Central memory CD8-positive, alpha-beta T cell (primary cell): ENCODE results near the gene PDC.

Experiments
- ATAC-seq: fragments of 150-1000 bp; cut with Tn5 transposase; replicated peaks from 2 replicates; pipeline ENCODE4 v1.10.0; 2022; ENCODE audit warnings: mild to moderate bottlenecking, moderate FRiP score, moderate number of reproducible peaks; ENCODE audit not compliant: poor library complexity, severe bottlenecking; ENCODE audit errors: extremely low read depth
- DNase-seq, 2 donors: peaks; one replicate each; pipeline ENCODE4 v3.0.0; 2021; ENCODE audit warnings: low spot score in 2 of 2
- H3K27ac Mint-ChIP-seq: one replicate; pipeline ENCODE4 v1.8.0; 2022; ENCODE audit warnings: low read depth, mild to moderate bottlenecking, moderate library complexity, mixed read lengths
- H3K27me3 Mint-ChIP-seq: one replicate; pipeline ENCODE4 v1.8.0; 2022; ENCODE audit warnings: mixed read lengths
- H3K36me3 Mint-ChIP-seq: one replicate; pipeline ENCODE4 v1.8.0; 2022; ENCODE audit warnings: mild to moderate bottlenecking, moderate library complexity, mixed read lengths; ENCODE audit not compliant: insufficient read depth
- H3K4me1 Mint-ChIP-seq: one replicate; pipeline ENCODE4 v1.8.0; 2022; ENCODE audit warnings: mixed read lengths
- H3K4me3 Mint-ChIP-seq: one replicate; pipeline ENCODE4 v1.8.0; 2022; ENCODE audit warnings: mild to moderate bottlenecking, moderate library complexity, mixed read lengths
- H3K9me3 Mint-ChIP-seq: one replicate; pipeline ENCODE4 v1.8.0; 2022; ENCODE audit warnings: mixed read lengths

Gene PDC

DNA sequence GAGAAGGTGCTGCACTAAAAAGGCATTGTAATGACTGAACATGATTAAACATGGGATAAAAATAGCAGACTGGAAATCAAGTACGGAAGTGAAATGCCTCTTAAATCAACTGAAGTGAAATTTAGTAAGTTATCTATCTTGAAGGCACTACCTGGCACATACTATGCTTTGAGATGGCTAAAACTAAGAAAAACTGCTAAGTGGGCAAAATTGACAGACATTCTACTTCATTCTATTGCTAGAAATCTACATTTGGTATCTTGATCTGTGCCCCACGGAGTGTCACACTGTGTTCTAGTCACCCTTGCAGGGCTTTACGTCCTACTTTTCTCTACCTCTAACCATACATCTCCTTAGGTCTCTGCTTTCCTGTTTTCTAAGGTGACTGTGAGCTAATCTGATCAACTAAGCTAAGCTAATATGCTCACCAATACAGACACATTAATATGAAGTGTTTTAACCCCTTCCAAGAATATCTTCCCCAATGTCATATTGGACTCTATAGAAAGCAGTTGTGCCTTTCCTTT is 4.1 kb downstream of the PDC start:
- no peak for ATAC-seq
- H3K27me3 Mint-ChIP-seq: no peaks in the 10 kb centered on the region
- no peak overlapping the region for H3K27ac Mint-ChIP-seq
- no peaks in the 10 kb centered on the region for H3K9me3 Mint-ChIP-seq
- H3K36me3 Mint-ChIP-seq: no peaks in the 10 kb centered on the region
- H3K4me3 Mint-ChIP-seq: no peak overlapping the region
- no peak for DNase-seq
- H3K4me1 Mint-ChIP-seq: no peaks in the 10 kb centered on the region

GRCh38 chr1:186454981-186455380 is 5.9 kb downstream of the PDC start:
- Mint-ChIP-seq H3K9me3 (no peaks in the 10 kb centered on the region), H3K27ac (no peak overlapping the region)

GRCh38 chr1:186446152-186446551 is 14.8 kb downstream of the PDC start:
- ATAC-seq (no peak), DNase-seq (no peak)
- H3K9me3 Mint-ChIP-seq: no peaks in the 10 kb centered on the region
- H3K36me3 Mint-ChIP-seq: no peaks in the 10 kb centered on the region
- H3K27ac Mint-ChIP-seq: no peak overlapping the region
- H3K27me3 Mint-ChIP-seq: no peaks in the 10 kb centered on the region
- H3K4me1 Mint-ChIP-seq: peaks cover 7% of the 10 kb centered on the region
- H3K4me3 Mint-ChIP-seq: no peak overlapping the region

More at GRCh38 chr1:186454981-186455380, 5.9 kb downstream of the PDC start:
- DNase-seq (no peak), ATAC-seq (no peak)
- Mint-ChIP-seq H3K36me3 (no peaks in the 10 kb centered on the region), H3K27me3 (no peaks in the 10 kb centered on the region), H3K4me1 (no peaks in the 10 kb centered on the region), H3K4me3 (no peak overlapping the region)

DNA sequence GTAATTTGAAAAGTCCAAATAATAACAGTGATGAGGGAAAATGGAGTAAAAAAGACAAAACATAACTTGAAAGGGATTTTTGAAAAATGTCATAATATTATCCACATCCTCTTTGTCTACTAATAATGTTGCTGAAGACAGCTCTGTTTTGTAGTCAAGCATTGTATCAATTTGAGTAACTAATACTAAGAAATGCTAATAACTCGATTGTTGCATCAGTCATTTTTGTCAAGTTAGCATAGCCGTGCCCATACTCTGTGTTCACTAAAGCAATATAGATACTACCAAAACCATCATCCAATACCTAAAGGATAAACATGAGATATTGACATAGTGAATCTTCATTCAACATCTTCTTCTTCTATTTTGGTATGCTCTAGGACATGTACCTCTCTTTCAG is 17.3 kb downstream of the PDC start:
- DNase-seq (no peak), ATAC-seq (no peak)
- peaks cover 7% of the 10 kb centered on the region for H3K4me1 Mint-ChIP-seq
- H3K36me3 Mint-ChIP-seq: no peaks in the 10 kb centered on the region
- no peaks in the 10 kb centered on the region for H3K27me3 Mint-ChIP-seq
- H3K4me3 Mint-ChIP-seq: no peak overlapping the region
- no peaks in the 10 kb centered on the region for H3K9me3 Mint-ChIP-seq
- H3K27ac Mint-ChIP-seq: no peak overlapping the region

DNA sequence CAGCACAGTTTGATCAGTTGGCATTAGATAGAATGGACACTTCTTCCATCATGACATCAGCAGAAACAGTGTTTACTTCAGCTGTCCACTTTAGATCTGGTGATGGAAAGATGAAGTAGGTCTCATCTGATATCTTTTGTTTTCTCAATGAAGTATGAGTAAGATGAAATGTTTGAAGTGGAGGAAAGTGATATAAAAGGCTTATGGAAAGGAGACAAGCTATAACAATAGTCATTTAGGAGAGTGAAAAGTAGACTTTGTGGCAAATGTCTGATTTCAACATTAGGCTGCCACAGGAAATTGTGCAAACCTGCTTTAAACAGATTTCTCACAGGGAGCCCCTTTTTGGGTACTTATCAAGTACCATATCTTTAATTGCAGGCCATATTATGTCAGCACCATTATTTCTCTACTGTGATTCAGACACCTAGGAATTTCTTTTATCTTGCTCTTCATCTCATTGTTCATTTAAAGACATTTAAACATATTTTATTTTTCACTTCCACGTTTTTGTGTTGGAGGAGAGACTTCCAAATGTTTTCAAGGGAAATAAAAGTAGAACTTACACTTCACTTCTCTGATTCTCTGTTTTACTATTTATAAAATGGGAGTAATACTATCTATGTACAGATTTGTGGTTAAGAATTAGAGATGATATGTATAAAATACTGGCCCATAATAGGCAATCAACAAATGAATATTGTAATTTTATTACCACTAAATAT is 18.1 kb downstream of the PDC start:
- no peaks in the 10 kb centered on the region for H3K36me3 Mint-ChIP-seq

DNA sequence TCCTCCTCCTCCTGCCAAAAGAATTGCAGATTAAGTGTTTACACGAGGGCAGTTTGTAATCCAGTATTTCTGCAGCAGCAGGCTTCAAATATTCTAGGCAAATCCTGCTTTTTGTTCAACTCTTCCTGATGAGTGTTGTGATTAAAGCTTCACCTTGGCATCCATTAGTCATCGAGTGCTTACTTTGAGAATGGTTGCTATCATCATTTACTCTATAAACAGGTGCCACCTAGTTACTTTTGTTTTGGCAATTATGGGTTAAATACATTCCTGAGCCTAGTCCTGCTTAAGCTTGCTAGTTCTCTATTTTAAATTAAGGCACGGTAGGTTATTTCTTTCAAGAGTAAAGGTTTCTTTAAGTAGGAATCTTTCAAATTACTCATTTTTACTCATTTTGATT is 20.3 kb downstream of the PDC start:
- no peaks in the 10 kb centered on the region for H3K36me3 Mint-ChIP-seq
- no peaks in the 10 kb centered on the region for H3K9me3 Mint-ChIP-seq
- DNase-seq (no peak), ATAC-seq (no peak)
- H3K27ac Mint-ChIP-seq: no peak overlapping the region
- no peaks in the 10 kb centered on the region for H3K27me3 Mint-ChIP-seq
- H3K4me1 Mint-ChIP-seq: peaks cover 7% of the 10 kb centered on the region
- no peak overlapping the region for H3K4me3 Mint-ChIP-seq

More for the DNA sequence above, 18.1 kb downstream of the PDC start:
- ATAC-seq: no peak
- Mint-ChIP-seq H3K9me3 (no peaks in the 10 kb centered on the region), H3K27ac (no peak overlapping the region), H3K4me1 (peaks cover 7% of the 10 kb centered on the region), H3K27me3 (no peaks in the 10 kb centered on the region), H3K4me3 (no peak overlapping the region)
- DNase-seq: no peak

GRCh38 chr1:186438567-186438966 is 22.3 kb downstream of the PDC start:
- Mint-ChIP-seq H3K9me3 (no peaks in the 10 kb centered on the region), H3K4me1 (peaks cover 7% of the 10 kb centered on the region), H3K4me3 (no peak overlapping the region), H3K27me3 (no peaks in the 10 kb centered on the region), H3K36me3 (no peaks in the 10 kb centered on the region), H3K27ac (no peak overlapping the region)
- ATAC-seq: no peak
- no peak for DNase-seq

GRCh38 chr1:186435336-186435735 is 25.6 kb downstream of the PDC start:
- Mint-ChIP-seq H3K4me1 (no peaks in the 10 kb centered on the region), H3K9me3 (no peaks in the 10 kb centered on the region), H3K36me3 (no peaks in the 10 kb centered on the region), H3K27me3 (no peaks in the 10 kb centered on the region), H3K27ac (no peak overlapping the region), H3K4me3 (no peak overlapping the region)
- DNase-seq: no peak
- ATAC-seq: no peak

- DNase-seq: no peak
- Mint-ChIP-seq H3K4me3 (no peak overlapping the region), H3K27ac (no peak overlapping the region), H3K4me1 (no peaks in the 10 kb centered on the region), H3K36me3 (no peaks in the 10 kb centered on the region), H3K9me3 (no peaks in the 10 kb centered on the region), H3K27me3 (no peaks in the 10 kb centered on the region)
- no peak for ATAC-seq
Observed at GRCh38 chr1:186429017-186429416, 31.9 kb downstream of the PDC start.

GRCh38 chr1:186426118-186426517 is 34.8 kb downstream of the PDC start:
- Mint-ChIP-seq H3K36me3 (peaks cover 2% of the 10 kb centered on the region), H3K9me3 (no peaks in the 10 kb centered on the region), H3K27me3 (no peaks in the 10 kb centered on the region), H3K4me1 (no peaks in the 10 kb centered on the region), H3K27ac (no peak overlapping the region), H3K4me3 (no peak overlapping the region)
- ATAC-seq (no peak), DNase-seq (no peak)

DNA sequence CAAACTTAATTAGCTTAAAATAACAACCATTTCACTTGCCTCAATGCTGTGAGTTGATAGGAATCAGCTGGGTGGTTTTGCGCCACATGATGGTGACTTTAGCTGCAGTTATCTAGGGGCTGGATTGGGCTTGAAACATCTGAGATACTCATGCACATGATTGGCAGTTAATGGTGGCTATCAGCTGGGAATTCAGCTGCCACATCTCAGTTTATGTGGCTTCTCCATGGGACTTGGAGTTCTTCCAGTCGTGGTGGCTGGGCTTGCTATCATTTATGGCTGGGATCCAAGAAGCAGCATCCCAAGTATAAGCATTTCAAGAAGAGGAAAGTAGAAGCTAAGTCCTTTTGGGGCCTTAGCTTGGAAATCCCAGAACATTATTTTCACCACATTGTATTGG is 36.4 kb downstream of the PDC start:
- H3K9me3 Mint-ChIP-seq: no peaks in the 10 kb centered on the region
- H3K36me3 Mint-ChIP-seq: peaks cover 6% of the 10 kb centered on the region
- DNase-seq (no peak), ATAC-seq (no peak)
- H3K27me3 Mint-ChIP-seq: no peaks in the 10 kb centered on the region
- no peak overlapping the region for H3K27ac Mint-ChIP-seq
- H3K4me1 Mint-ChIP-seq: no peaks in the 10 kb centered on the region
- no peak overlapping the region for H3K4me3 Mint-ChIP-seq

DNA sequence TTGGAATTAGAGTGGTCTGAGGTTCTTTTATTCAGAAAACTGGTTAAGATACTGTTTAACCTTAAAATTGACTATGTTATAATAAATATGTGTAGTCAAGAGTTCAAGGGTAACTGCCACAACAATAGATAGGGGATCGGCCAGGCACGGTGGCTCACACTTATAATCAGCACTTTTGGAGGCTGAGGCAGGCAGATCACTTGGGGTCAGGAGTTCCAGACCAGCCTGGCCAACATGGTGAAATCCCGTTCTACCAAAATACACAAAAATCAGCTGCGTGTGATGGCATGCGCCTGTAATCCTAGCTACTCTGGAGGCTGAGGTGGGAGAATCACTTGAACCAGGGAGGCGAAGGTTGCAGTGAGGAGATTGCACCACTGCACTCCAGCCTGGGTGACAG is 39.5 kb downstream of the PDC start:
- H3K36me3 Mint-ChIP-seq: peaks cover 15% of the 10 kb centered on the region
- ATAC-seq: no peak
- no peak overlapping the region for H3K27ac Mint-ChIP-seq
- H3K4me1 Mint-ChIP-seq: no peaks in the 10 kb centered on the region
- no peaks in the 10 kb centered on the region for H3K27me3 Mint-ChIP-seq
- H3K9me3 Mint-ChIP-seq: no peaks in the 10 kb centered on the region
- no peak overlapping the region for H3K4me3 Mint-ChIP-seq
- no peak for DNase-seq

DNA sequence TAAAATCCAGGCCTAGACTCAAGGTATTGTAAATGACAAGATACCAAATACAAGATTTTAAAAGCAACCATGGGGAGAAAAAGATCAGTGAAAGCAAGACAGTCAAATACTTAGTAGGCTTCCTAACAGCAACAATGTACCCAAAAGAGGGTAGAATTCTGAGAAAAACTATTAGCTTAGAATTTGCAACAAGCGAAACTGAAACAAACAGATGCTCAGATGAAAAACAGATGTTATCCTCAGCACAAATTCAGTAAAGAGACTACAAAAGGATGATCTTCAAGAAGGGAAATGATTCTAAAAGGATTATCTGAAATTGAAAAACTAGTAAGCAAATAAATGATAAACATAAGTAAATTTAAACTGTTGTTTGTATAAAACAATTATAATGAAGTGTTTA is 40.0 kb downstream of the PDC start:
- H3K9me3 Mint-ChIP-seq: no peaks in the 10 kb centered on the region
- H3K27ac Mint-ChIP-seq: peak overlapping the region; percentile 19
- H3K4me1 Mint-ChIP-seq: no peaks in the 10 kb centered on the region
- ATAC-seq (no peak), DNase-seq (no peak)
- H3K27me3 Mint-ChIP-seq: no peaks in the 10 kb centered on the region
- peaks cover 18% of the 10 kb centered on the region for H3K36me3 Mint-ChIP-seq
- H3K4me3 Mint-ChIP-seq: no peak overlapping the region
